Tibial artery (tissue), 4 donors: ENCODE data around the gene CUX1.

ENCODE experiments used
- DNase-seq, 2 donors: peaks; one replicate each; pipeline ENCODE4 v3.0.0-alpha.2; 2019
- H3K27ac ChIP-seq, 2 donors: fragments of 200-600 bp; sonication (generic) in 1 of 2; 1 replicate in 1 of 2; 2 replicates in 1 of 2; pipeline ENCODE4 v1.5.1; 2018 to 2019; ENCODE audit warnings: mild to moderate bottlenecking in 1 of 2
- H3K27me3 ChIP-seq, 2 donors: fragments of 200-600 bp; sonication (generic) in 1 of 2; one replicate each; pipeline versions ENCODE4 v1.5.1 to v1.6.0; 2016 to 2019
- H3K36me3 ChIP-seq, 3 donors: fragments of 200-600 bp; sonication (generic) in 2 of 3; one replicate each; pipeline ENCODE4 v1.5.1; 2016 to 2019; ENCODE audit warnings: mild to moderate bottlenecking in 2 of 3
- H3K4me1 ChIP-seq, 4 donors: fragments of 200-600 bp; sonication (generic) in 2 of 4; 1 replicate in 3 of 4; 2 replicates in 1 of 4; pipeline ENCODE4 v1.5.1; 2016 to 2019
- H3K4me3 ChIP-seq, 2 donors: fragments of 200-600 bp; sonication (generic) in 1 of 2; 1 replicate in 1 of 2; 2 replicates in 1 of 2; pipeline ENCODE4 v1.5.1; 2018 to 2019; ENCODE audit warnings: mild to moderate bottlenecking in 2 of 2
- H3K9me3 ChIP-seq, 3 donors: fragments of 200-600 bp; sonication (generic) in 1 of 3; one replicate each; pipeline ENCODE4 v1.5.1; 2016 to 2019
- CTCF ChIP-seq, 2 experiments: fragments of 200-600 bp in 1 of 2; fragments of 450-650 bp in 1 of 2; IDR thresholded peaks; one replicate each; pipeline ENCODE4 v1.5.1; 2017 to 2019; ENCODE audit warnings: antibody characterized with exemption in 2 of 2, mild to moderate bottlenecking in 1 of 2, moderate library complexity in 1 of 2
- intact Hi-C: fragments of 100-400 bp; cut with DNase I; formaldehyde crosslinking; loops from one replicate; pipeline ENCODE4 v1.15.0; 2023; ENCODE audit warnings: low total_unique reads

CUX1 gene

GRCh38 chr7:102239206-102239820 lies 421.9 kb downstream of the CUX1 start:
- no peak for DNase-seq
- no peak overlapping the region for H3K4me3 ChIP-seq
- peaks cover 0 to 5% (median 0%) of the 10 kb centered on the region in 4 donors for H3K4me1 ChIP-seq
- H3K27me3 ChIP-seq = no peaks in the 10 kb centered on the region
- H3K27ac ChIP-seq = no peak overlapping the region
- H3K36me3 ChIP-seq = peaks cover 16 to 70% (median 31%) of the 10 kb centered on the region in 3 donors
- intact Hi-C loops = loop anchor here (5.0 to 10.0 kb wide), 2 partner anchors 495 to 552 kb away; no protein-coding TSS in a partner anchor
- TF ChIP-seq CTCF (IDR thresholded peaks at IDR 0.05) = no peak
- no peaks in the 10 kb centered on the region for H3K9me3 ChIP-seq

- Histone ChIP-seq H3K36me3 (peaks cover 16 to 71% (median 31%) of the 10 kb centered on the region in 3 donors), H3K4me1 (peaks cover 0 to 2% (median 0%) of the 10 kb centered on the region in 4 donors)
- intact Hi-C loops = no loop called here
Observed at GRCh38 chr7:102241431-102241830, 424.0 kb downstream of the CUX1 start.

GRCh38 chr7:102244601-102245000 lies 427.2 kb downstream of the CUX1 start:
- intact Hi-C loops = no loop called here

More at GRCh38 chr7:102241431-102241830, 424.0 kb downstream of the CUX1 start:
- H3K9me3 ChIP-seq = no peaks in the 10 kb centered on the region
- TF ChIP-seq CTCF (IDR thresholded peaks at IDR 0.05) = no peak
- no peak for DNase-seq
- H3K4me3 ChIP-seq = no peak overlapping the region
- H3K27me3 ChIP-seq = no peaks in the 10 kb centered on the region
- H3K27ac ChIP-seq = no peak overlapping the region

GRCh38 chr7:102248081-102248455 lies 430.6 kb downstream of the CUX1 start:
- Histone ChIP-seq H3K27me3 (no peaks in the 10 kb centered on the region), H3K4me1 (no peaks in the 10 kb centered on the region), H3K9me3 (no peaks in the 10 kb centered on the region), H3K27ac (no peak overlapping the region), H3K36me3 (peaks cover 5 to 44% (median 27%) of the 10 kb centered on the region in 3 donors), H3K4me3 (no peak overlapping the region)
- intact Hi-C loops = no loop called here
- no peak for TF ChIP-seq CTCF (IDR thresholded peaks at IDR 0.05)
- DNase-seq = no peak

More at GRCh38 chr7:102244601-102245000, 427.2 kb downstream of the CUX1 start:
- Histone ChIP-seq H3K27ac (no peak overlapping the region), H3K9me3 (no peaks in the 10 kb centered on the region), H3K4me1 (no peaks in the 10 kb centered on the region), H3K27me3 (no peaks in the 10 kb centered on the region), H3K36me3 (peaks cover 9 to 79% (median 37%) of the 10 kb centered on the region in 3 donors), H3K4me3 (no peak overlapping the region)
- no peak for DNase-seq
- no peak for TF ChIP-seq CTCF (IDR thresholded peaks at IDR 0.05)

- Histone ChIP-seq H3K4me1 (no peaks in the 10 kb centered on the region), H3K27ac (no peak overlapping the region), H3K9me3 (no peaks in the 10 kb centered on the region), H3K4me3 (no peak overlapping the region), H3K27me3 (no peaks in the 10 kb centered on the region), H3K36me3 (peaks cover 5 to 37% (median 26%) of the 10 kb centered on the region in 3 donors)
- intact Hi-C loops = no loop called here
- no peak for TF ChIP-seq CTCF (IDR thresholded peaks at IDR 0.05)
- DNase-seq = no peak
Observed at GRCh38 chr7:102248456-102249395, 431.3 kb downstream of the CUX1 start.
